Ishikawa (cell line): ENCODE results near the gene HAGHL.

ENCODE experiments used
- CEBPB ChIP-seq: IDR thresholded peaks from 2 replicates; pipeline ENCODE4 v1.6.1; 2012
- CREB1 ChIP-seq: IDR thresholded peaks from 2 replicates; pipeline ENCODE4 v1.6.1; 2012; ENCODE audit warnings: low read depth
- EGR1 ChIP-seq: IDR thresholded peaks from 2 replicates; pipeline ENCODE4 v1.6.1; 2012
- EP300 ChIP-seq: IDR thresholded peaks from 2 replicates; pipeline ENCODE4 v1.6.1; 2012; ENCODE audit warnings: borderline replicate concordance
- FOXM1 ChIP-seq: IDR thresholded peaks from 2 replicates; pipeline ENCODE4 v1.6.1; 2012; ENCODE audit warnings: low read depth, borderline replicate concordance
- NFIC ChIP-seq: IDR thresholded peaks from 2 replicates; pipeline ENCODE4 v1.6.1; 2012
- RAD21 ChIP-seq: IDR thresholded peaks from 2 replicates; pipeline ENCODE4 v1.6.1; 2012; ENCODE audit warnings: low read depth
- REST ChIP-seq: IDR thresholded peaks from 2 replicates; pipeline ENCODE4 v1.6.1; 2012; ENCODE audit warnings: low read depth, mild to moderate bottlenecking
- TAF1 ChIP-seq: IDR thresholded peaks from 2 replicates; pipeline ENCODE4 v1.6.1; 2012; ENCODE audit warnings: low read depth, mild to moderate bottlenecking
- TCF12 ChIP-seq: IDR thresholded peaks from 2 replicates; pipeline ENCODE4 v1.6.1; 2012; ENCODE audit warnings: low read depth
- TEAD4 ChIP-seq: IDR thresholded peaks from 2 replicates; pipeline ENCODE4 v1.6.1; 2012
- USF1 ChIP-seq: IDR thresholded peaks from 2 replicates; pipeline ENCODE4 v1.6.1; 2012
- YY1 ChIP-seq: IDR thresholded peaks from 2 replicates; pipeline ENCODE4 v1.6.1; 2012; ENCODE audit warnings: low read depth
- TF ChIP-seq, protein P1 (sequence below): IDR thresholded peaks from 2 replicates; pipeline ENCODE4 v1.6.1; 2012

DNA sequence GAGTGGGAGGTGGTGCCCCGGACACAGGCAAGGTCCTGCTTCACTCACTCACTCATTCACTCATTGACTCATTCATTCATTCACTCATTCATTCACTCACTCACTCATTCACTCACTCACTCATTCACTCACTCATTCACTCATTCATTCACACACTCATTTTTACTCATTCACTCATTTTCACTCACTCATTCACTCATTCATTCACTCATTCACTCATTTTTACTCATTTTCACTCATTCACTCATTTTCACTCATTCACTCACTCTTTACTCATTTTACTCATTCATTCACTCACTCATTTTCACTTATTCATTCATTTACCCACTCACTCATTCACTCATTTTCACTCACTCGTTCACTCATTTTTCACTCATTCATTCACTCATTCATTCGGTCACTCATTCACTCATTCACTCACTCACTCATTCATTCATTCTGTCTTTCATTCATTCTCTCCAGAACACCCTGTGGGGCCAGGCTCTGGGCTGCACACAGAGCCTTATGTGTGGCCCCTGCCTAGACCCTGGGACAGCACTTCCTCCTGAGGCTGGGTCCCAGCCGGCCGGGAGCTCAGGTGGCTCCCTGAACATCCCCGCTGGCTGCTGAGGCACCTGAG, 52.1 kb downstream of the HAGHL start:
- TF ChIP-seq EP300 (no peak), NFIC (no peak), TEAD4 (no peak), YY1 (no peak), RAD21 (no peak), REST (no peak), CREB1 (no peak), USF1 (no peak), TAF1 (no peak), EGR1 (no peak), FOXM1 (no peak), CEBPB (no peak), TCF12 (no peak)
- TF ChIP-seq, protein P1, sequence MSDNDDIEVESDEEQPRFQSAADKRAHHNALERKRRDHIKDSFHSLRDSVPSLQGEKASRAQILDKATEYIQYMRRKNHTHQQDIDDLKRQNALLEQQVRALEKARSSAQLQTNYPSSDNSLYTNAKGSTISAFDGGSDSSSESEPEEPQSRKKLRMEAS, result no peak
